ENCODE data around the gene UBC.
"Not testable (repeated sequence)": the region's sequence is repeated elsewhere in the genome, so short reads cannot be mapped to it uniquely, and the experiment has no call there.

The UBC gene

GRCh38 chr12:124888260-124888659, 26.2 kb downstream of the UBC start:
- TF ChIP-seq CTCF (IDR thresholded peaks at IDR 0.05), result no peak
- Histone ChIP-seq H3K4me1 (no peaks in the 10 kb centered on the region), H3K4me3 (ENCODE audit: low read depth, low read length) (no peak overlapping the region), H3K4me2 (ENCODE audit: low read length) (no peak overlapping the region), H3K27ac (no peak overlapping the region), H3K36me3 (ENCODE audit: control insufficient read depth, insufficient read depth, low read length) (no peaks in the 10 kb centered on the region), H2AFZ (no peak overlapping the region), H3K79me2 (no peaks in the 10 kb centered on the region), H3K9me3 (ENCODE audit: control insufficient read depth, low read length) (no peaks in the 10 kb centered on the region), H3K9ac (no peak overlapping the region), H3K27me3 (ENCODE audit: control insufficient read depth, insufficient read depth, low read length) (no peaks in the 10 kb centered on the region)

GRCh38 chr12:124887766-124888165, 26.7 kb downstream of the UBC start:
- not testable (repeated sequence) for H3K27ac ChIP-seq; H3K4me2 ChIP-seq (ENCODE audit: low read length); H3K79me2 ChIP-seq; H3K9ac ChIP-seq; H3K36me3 ChIP-seq (ENCODE audit: control insufficient read depth, insufficient read depth, low read length); H3K4me1 ChIP-seq; H3K9me3 ChIP-seq (ENCODE audit: control insufficient read depth, low read length); H2AFZ ChIP-seq; H3K27me3 ChIP-seq (ENCODE audit: control insufficient read depth, insufficient read depth, low read length); H3K4me3 ChIP-seq (ENCODE audit: low read depth, low read length)

- H3K36me3 ChIP-seq (ENCODE audit: control insufficient read depth, insufficient read depth, low read length), result no peaks in the 10 kb centered on the region
- H3K4me3 ChIP-seq (ENCODE audit: low read depth, low read length), result no peak overlapping the region
- TF ChIP-seq CTCF (IDR thresholded peaks at IDR 0.05), result no peak
- H3K9ac ChIP-seq, result no peak overlapping the region
- no peaks in the 10 kb centered on the region for H3K79me2 ChIP-seq
- no peaks in the 10 kb centered on the region for H3K4me1 ChIP-seq
- H2AFZ ChIP-seq, result no peak overlapping the region
- H3K27me3 ChIP-seq (ENCODE audit: control insufficient read depth, insufficient read depth, low read length), result no peaks in the 10 kb centered on the region
- H3K27ac ChIP-seq, result no peak overlapping the region
- no peak overlapping the region for H3K4me2 ChIP-seq (ENCODE audit: low read length)
- no peaks in the 10 kb centered on the region for H3K9me3 ChIP-seq (ENCODE audit: control insufficient read depth, low read length)
These were observed 29.6 kb downstream of the UBC start for GRCh38 chr12:124884587-124885438.

GRCh38 chr12:124883263-124884130, 31.0 kb downstream of the UBC start:
- Histone ChIP-seq H3K9ac (no peak overlapping the region), H3K79me2 (no peaks in the 10 kb centered on the region), H3K4me2 (ENCODE audit: low read length) (no peak overlapping the region), H3K27ac (no peak overlapping the region), H3K36me3 (ENCODE audit: control insufficient read depth, insufficient read depth, low read length) (no peaks in the 10 kb centered on the region), H3K27me3 (ENCODE audit: control insufficient read depth, insufficient read depth, low read length) (no peaks in the 10 kb centered on the region), H2AFZ (peak overlapping the region; percentile 14), H3K4me1 (no peaks in the 10 kb centered on the region), H3K4me3 (ENCODE audit: low read depth, low read length) (no peak overlapping the region), H3K9me3 (ENCODE audit: control insufficient read depth, low read length) (no peaks in the 10 kb centered on the region)
- no peak for TF ChIP-seq CTCF (IDR thresholded peaks at IDR 0.05)

- TF ChIP-seq CTCF (IDR thresholded peaks at IDR 0.05), result no peak
- H3K4me1 ChIP-seq, result no peaks in the 10 kb centered on the region
- H3K4me3 ChIP-seq (ENCODE audit: low read depth, low read length), result no peak overlapping the region
- H3K27ac ChIP-seq, result no peak overlapping the region
- no peaks in the 10 kb centered on the region for H3K79me2 ChIP-seq
- H3K4me2 ChIP-seq (ENCODE audit: low read length), result no peak overlapping the region
- no peak overlapping the region for H2AFZ ChIP-seq
- no peaks in the 10 kb centered on the region for H3K36me3 ChIP-seq (ENCODE audit: control insufficient read depth, insufficient read depth, low read length)
- no peak overlapping the region for H3K9ac ChIP-seq
- H3K9me3 ChIP-seq (ENCODE audit: control insufficient read depth, low read length), result no peaks in the 10 kb centered on the region
- H3K27me3 ChIP-seq (ENCODE audit: control insufficient read depth, insufficient read depth, low read length), result no peaks in the 10 kb centered on the region
These were observed 33.3 kb downstream of the UBC start for GRCh38 chr12:124881123-124881522.

- H2AFZ ChIP-seq; H3K27ac ChIP-seq; H3K4me3 ChIP-seq (ENCODE audit: low read depth, low read length); H3K36me3 ChIP-seq (ENCODE audit: control insufficient read depth, insufficient read depth, low read length); H3K9ac ChIP-seq; H3K4me1 ChIP-seq; H3K9me3 ChIP-seq (ENCODE audit: control insufficient read depth, low read length); H3K4me2 ChIP-seq (ENCODE audit: low read length); H3K27me3 ChIP-seq (ENCODE audit: control insufficient read depth, insufficient read depth, low read length); H3K79me2 ChIP-seq: not testable (repeated sequence)
These were observed 34.1 kb downstream of the UBC start for GRCh38 chr12:124880335-124880734.

Data from parathyroid adenoma (tissue), 2 donors.